ENCODE measurements around the gene GPR62.
"Not testable (repeated sequence)": the region's sequence is repeated elsewhere in the genome, so short reads cannot be mapped to it uniquely, and the experiment has no call there.

Gene GPR62, protein sequence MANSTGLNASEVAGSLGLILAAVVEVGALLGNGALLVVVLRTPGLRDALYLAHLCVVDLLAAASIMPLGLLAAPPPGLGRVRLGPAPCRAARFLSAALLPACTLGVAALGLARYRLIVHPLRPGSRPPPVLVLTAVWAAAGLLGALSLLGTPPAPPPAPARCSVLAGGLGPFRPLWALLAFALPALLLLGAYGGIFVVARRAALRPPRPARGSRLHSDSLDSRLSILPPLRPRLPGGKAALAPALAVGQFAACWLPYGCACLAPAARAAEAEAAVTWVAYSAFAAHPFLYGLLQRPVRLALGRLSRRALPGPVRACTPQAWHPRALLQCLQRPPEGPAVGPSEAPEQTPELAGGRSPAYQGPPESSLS

DNA sequence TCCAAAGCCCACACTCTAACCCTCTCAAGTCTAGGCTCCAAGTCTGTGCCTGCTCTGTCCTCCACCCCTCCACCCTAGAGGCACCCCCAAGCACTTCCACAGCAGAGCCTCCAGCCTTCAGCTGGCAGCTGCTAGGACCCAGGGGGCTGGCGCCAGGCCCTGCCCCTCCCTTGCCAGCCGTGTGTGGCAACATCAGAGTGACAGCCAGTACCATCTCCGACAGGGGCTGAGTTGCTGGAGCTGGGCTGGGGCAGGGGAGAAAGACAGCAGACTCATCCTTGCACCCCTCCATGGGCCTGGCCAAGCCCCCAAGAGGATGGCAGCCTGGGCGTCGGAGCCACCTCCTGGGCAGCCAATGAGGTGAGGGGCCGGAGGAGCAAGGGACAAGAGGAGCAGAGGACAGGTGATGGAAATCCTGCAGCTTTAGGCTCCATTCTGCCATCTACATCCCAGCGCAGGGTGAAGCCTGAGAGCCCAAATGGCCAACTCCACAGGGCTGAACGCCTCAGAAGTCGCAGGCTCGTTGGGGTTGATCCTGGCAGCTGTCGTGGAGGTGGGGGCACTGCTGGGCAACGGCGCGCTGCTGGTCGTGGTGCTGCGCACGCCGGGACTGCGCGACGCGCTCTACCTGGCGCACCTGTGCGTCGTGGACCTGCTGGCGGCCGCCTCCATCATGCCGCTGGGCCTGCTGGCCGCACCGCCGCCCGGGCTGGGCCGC lies at the start of gene GPR62:
GPR62 (plus strand) TSS at position 207 of the 718 bp plus-strand sequence; CDS start at position 479, 272 bp downstream.
- no peak for DNase-seq (ENCODE audit: low read depth in 2 of 2)

DNA sequence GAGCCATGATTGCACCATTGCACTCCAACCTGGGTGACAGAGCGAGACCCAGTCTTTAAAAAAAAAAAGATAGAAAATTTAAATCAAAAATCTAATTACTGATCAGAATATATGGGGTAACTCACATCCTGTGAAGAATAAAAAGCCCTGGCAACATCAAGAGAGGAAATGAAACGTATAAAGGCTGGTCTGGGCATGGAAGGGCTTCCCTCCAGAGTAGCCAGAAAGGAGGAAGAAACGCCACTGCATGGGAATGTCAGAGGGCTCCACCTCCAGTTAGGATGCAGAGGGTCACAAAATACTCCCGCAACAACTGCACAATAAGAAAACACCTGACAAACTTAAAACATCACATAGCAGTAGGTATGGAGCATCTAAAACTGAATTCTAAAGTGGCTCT lies 47.2 kb upstream of the GPR62 start:
- DNase-seq (ENCODE audit: low read depth in 2 of 2): no peak

DNA sequence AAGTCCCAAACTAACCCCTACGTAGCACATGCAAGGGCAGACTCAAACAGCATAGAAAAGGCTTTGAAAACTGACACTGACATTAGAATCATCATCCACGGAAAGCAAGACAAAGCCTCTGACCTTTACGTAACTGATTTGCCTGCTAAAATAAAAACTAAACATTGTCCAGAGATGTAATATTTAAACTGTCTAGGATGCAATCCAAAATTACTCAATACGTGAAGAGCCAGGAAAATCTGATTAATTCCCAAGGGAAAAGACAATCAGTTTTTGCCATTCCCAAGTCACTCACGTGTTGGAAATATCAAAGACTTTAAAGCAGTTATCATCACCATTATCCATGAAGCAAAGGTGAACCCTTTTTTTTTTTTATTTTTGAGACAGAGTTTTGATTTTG lies 38.8 kb upstream of the GPR62 start:
- no peak for DNase-seq (ENCODE audit: low read depth in 2 of 2)

DNA sequence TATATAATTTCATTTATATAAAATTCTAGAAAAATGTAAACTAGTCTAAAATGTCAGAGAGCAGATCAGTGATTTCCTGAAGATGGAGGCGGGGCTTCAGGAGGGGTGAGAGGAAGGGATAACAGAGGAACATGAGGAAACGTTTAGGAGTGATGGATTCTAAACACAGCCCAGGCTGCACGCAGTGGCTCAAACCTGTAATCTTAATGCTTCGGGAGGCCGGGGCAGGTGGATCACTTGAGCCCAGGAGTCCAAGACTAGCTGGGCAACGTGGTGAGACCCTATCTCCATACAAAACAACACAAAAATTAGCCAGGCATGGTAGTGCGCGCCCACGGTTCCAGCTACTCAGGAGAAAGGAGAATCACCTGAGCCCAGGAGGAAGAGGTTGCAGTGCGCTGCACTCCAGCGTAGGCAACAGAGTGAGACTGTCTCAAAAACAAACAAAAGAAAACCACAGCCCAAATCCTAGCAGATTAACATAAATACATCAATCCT lies 34.1 kb upstream of the GPR62 start:
- no peak for DNase-seq (ENCODE audit: low read depth in 2 of 2)

DNA sequence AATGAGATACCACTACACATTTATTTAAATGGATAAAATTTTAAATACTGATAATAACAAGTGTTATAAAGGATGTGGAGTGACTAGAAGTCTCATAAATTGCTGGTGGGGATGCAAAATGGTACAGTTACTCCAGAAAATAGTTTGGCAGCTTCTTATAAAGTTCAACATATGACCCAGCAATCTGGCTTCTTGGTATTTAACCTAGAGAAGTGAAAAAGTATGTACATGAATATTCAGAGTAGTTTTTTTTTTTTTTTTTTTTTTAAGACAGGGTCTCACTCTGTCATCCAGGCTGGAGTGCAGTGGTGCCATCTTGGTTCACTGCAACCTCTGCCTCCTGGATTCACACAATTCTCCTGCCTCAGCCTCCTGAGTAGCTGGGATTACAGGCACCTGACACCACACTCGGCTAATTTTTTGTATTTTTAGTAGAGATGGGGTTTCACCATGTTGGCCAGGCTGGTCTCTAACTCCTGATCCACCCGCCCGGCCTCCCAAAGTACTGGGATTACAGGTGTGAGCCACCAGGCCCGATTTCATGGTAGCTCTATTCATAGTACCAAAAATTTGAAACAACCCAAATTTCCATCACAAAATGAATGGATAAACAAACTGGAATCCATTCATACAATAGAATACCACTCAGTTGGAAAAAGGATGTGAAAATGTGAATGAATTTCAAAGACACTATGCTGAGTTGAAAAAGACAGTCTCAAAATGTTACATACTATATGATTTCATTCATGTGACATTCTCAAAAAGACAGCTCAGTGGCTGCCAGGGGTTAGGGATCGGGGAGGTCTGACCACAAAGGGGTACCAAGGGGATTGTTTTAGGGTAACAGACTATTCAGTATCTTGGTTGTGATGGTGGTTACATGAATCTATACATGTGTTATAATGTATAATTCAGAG lies 27.9 kb upstream of the GPR62 start:
- no peak for DNase-seq (ENCODE audit: low read depth in 2 of 2)

DNA sequence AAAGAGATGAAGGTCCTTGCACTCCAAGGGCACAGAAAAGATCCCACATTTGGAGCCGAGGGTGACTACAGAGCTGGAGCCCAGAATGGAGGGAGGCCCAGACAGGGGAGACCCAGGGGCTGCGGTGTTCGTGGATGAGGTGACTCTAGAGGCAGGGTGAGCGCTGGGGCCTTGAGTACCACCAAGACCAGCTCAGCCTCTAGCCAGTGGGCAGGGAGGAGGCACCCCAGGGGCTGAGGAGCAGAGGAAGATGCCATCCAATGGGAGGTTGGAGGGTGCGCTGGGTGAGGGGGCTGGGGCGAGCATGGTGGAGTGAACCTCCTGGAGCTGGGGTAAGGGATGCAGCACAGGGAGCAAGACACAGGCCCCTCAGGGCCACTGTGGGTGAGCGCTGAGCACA lies 26.7 kb upstream of the GPR62 start:
- no peak for DNase-seq (ENCODE audit: low read depth in 2 of 2)

DNA sequence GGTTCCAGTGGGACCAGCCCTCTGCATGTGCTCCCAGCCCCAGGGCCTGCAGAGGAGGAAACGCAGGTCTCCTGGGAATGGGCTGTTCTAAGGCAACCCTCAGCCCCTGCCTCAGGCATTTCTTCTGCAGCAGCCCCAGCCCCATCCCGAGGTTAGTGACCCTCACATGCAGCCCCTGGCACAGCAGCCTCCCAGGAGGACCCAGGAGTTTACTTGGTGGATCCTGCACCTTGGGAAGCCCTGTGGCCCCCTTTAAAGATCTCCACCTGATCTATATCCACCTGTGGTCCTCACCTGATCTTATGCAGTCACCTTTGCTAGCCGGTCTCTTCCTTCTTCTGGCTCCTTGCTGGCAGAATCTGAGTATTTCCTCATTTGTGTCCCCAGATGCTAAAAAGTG lies 26.2 kb upstream of the GPR62 start:
- not testable (repeated sequence) for DNase-seq (ENCODE audit: low read depth in 2 of 2)

DNA sequence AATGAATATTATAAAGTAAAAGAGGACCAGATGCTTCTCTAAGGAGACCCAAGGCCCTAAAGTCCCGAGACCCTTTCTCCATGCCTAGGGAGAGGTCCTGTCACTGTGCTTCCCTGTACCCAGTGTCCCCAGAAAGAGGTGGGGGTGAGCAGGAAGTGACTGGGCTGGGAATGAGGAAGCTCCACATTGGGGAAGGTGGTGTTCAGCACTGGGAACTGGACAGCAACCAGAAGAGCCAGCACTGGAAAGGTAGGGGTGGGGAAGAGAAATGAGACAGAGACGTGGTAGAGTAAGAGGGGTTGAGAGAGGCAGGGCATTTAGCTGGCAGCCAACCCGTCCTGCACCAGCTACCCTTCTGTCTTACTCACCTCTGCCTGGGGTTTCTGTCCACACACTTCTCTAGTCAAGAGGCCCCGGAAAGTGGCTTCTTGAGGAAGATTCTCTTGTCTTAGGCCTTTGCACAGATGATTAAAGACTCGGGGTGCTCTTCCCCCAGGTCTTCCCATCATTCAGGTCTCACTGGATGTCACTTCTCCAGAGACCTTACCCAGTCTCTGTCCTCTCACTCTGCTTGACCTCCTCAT lies 25.7 kb upstream of the GPR62 start:
- no peak for DNase-seq (ENCODE audit: low read depth in 2 of 2)

DNA sequence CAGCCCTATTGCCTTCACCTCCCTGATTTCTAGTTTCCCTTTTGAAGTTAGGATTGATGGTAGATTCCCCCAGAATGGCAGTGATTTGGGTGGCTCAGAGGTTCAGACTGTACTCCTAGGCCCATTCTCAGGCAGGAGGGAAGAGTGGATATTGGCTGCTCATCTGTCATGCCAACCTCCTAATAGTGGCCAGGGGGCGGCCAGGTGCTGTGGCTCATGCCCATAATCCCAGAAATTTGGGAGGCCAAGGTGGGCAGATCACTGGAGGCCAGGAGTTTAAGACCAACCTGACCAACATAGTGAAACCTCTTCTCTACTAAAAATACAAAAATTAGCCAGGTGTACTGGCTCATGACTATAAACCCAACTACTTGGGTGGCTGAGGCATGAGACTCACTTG lies 24.7 kb upstream of the GPR62 start:
- no peak for DNase-seq (ENCODE audit: low read depth in 2 of 2)

DNA sequence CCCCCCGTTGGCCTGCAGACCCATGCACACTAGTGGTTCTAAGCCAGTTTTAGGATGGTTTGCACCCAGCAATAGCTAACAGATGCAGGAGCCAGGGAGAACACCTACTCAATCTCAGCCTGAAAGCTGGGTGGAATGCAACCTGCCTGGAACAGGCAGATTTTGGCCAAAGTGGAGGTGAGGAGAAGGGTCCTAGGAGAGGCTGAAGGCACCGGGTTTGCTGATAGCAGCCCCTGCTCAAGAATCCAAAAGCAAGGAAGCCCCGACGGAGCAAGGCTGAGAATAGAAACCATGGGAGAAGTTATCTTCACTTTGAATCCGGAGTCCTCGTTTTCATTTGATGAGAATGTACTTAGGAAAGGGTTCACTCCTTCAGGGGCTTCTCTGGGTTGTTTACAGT lies 23.4 kb upstream of the GPR62 start:
- no peak for DNase-seq (ENCODE audit: low read depth in 2 of 2)

DNA sequence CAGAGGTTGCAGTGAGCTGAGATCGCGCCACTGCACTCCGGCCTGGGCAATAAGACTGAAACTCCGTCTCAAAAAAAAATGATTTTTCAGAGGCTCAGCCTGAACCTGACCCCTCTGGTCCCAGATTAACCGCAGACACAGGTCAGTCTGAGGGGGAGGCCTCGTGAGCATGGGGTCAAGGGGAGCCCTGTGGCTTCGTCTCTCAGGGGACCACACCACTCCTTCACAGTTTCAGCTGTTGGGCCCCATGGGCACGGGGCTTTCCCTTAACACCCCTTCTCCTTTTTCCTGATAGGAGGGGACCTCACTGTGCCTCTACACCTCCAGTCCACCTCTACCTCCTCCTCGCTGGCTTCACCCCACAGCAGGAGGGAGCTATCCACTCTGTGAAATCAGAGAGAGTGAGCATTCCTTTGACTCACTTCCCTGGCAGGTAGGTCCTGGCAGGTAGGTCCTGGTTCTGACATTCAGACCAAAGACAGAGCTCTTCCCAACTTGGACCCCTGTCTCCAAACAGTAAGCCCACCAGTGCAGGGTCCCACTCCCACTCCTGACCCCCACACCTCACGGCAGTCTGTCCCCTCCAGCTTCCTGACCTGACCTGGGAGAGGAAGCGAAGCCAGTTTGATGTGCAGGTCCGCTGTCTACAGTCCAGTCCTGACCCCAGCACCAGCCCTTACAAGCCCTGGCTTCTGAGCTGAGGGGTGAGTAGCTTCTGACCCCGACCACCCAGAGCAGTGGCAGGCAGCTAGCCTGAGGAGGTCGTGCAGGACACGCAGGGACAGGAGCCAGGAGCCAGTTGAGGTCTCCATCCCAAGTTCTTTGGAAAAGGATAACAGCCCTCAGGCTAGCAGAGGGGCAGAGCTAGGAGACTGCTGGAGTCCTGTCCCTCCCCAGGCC lies 22.5 kb upstream of the GPR62 start:
- no peak for DNase-seq (ENCODE audit: low read depth in 2 of 2)

DNA sequence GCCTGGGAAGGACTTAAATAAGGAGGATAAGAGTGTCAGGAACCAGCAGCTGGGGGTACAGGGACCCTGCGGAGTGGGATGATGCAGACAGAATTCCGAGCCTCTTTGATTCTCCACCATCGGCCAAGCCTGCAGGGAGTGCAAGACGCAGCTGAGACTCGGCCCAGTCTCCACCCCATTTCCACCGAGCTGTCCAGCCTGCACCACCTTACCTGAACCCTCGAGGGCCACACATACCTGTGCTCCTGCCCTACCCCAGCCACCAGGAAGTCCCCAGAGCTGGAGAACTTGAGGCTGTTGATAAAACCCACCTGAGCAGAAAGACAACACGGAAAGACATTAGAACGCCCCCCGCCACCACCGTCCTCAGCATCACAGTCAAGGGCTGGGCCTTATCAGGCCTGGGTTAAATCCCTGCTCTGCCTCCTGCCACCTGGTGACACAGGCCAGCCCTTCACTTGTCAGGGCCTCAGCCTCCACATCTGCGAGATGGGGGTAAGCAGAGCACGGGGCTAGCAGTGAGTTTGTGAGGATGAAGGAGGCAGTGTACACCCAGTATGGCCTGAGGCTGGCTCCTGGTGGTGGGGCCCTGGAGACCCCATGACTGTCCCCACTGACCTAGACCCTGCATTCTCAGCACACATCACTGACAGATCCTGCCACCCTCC lies 21.6 kb upstream of the GPR62 start:
- DNase-seq (ENCODE audit: low read depth in 2 of 2): no peak

DNA sequence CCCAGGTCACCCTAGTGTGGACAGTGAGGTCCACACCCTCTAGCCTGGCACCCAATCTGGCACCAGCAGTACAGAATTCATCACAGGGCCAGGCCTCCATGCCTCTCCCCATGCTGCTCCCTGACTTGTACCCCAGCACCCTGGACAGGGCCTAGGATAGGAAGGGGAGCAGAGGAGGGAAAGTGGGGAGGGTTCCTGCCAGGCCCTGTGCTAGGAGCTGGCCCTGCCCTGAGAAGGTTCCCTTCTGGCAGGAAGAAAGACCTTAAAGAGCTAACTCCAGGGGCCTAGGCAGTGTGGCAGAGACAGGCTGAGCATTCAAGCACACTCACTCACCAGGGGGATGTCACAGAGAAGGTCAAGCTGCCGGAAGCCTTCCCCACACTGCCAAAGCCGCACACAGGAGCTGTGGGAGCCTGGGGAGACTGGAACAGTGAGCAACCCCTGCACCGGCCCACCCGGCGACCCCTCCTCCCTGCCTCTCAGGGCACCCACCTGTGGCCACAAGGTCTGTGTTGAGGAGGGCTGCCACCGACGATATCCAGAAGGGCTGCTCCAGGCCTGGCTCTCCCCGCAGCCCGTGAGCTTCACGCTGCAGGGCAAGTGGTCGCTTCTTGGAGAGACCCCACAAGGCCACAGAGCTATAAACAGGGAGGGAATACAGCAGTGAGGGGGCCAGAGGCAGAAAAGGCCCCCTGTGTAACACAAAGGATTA lies 20.9 kb upstream of the GPR62 start:
- no peak for DNase-seq (ENCODE audit: low read depth in 2 of 2)

DNA sequence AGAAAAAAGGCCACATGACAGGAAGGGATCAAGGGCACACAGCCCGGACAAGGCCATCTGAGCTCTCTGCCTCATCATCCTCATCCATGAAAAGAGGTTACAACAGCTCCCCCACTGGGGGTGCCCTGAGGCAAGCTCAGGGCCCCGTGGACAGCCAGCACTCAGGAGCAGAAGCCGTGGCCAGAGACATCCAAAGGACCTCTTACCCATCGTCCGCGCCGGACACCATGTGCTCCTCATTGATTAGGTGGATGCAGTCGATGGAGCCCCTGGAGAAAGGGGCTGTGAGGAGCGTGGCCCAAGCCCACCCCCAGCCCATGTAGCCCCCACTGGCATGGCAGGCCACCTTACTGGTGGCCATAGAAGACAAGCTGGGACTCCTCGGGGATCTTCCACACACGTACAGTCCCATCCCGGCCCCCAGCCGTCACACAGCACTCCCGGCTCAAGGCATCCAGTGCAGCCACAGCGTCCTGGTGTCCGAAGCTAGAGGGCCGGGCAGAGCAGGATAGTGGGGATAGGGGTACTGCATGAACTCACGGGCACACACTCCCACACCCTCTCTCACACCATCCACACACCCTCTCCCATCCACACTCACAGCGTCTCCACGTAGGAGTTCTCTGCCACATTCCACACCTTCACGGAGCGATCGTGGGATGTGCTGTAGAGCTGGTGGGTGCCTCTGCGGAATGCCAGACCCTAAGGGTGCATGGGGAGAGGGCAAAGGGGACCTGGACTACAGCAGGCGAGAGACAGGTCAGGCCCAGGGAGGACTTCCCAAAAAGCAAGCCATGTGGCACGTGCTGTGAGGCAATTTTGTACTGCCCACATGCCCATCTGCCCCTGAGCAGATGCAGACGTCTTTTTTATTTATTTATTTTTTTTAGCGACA lies 19.9 kb upstream of the GPR62 start:
- DNase-seq (ENCODE audit: low read depth in 2 of 2): no peak

DNA sequence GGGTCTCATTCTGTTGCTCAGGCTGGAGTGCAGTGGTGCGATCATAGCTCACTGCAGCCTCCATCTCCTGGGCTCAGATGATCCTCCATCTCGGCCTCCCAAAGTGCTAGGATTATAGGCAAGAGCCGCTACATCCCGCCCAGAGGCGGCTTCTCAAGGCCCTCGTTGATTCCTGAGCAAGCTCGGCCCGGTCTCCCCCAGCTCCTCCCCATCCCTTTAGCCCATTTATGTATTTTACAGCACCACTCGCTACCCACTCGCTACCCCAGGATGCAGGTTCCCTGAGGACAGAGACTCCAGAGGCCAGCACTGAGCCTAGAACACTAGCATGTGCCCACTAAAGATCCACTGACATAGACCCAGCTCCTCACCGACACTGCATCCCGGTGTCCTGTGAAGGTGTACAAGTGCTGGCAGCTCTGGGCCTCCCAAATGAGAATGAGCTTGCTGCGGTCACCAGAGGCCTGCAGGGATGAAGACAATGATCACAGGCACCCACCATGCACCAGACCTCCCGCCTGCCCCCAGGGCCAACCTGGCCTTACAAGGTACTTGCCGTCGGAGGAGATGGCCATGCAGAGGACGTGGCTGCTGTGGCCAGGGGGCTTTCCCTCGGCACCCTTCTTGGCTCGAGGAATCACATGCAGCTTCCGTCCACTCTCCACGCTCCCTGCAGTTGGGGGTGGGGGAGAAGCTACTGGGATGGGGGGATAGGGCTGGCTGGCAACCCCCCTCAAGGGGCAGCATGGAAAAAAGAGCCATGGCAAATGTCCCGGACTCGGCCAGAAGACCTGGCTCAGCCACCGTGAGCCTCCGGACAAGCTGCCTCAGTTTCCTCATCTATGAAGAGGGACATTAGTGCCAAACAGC lies 19.1 kb upstream of the GPR62 start:
- DNase-seq (ENCODE audit: low read depth in 2 of 2): no peak

DNA sequence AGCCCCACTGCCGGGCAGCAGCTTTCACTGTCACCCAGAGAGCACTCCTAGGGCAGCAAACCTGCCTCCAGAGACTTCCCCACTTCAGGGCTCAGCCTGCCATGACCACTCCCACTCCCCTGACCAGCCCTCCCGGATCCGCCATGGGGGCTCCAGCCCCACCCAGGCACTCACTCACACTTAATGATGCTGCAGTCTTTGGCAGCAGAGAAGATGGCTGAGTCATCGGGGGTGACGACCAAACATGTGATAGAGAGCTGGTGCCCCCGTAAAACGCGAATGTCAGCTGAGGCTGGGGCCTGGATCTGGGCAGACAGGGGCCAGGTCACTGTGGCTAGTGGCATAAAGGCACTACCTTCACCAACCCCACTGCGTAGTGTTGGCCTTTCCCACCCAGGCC lies 18.2 kb upstream of the GPR62 start:
- no peak for DNase-seq (ENCODE audit: low read depth in 2 of 2)
